Middle frontal gyrus (tissue), 1 donor: ENCODE results near the gene TBC1D22A.

Experiments used
- DNase-seq: peaks from one replicate; pipeline ENCODE4 v3.0.0-alpha.2; 2015; ENCODE audit warnings: low spot score; ENCODE audit errors: extremely low spot score

Gene TBC1D22A

DNA sequence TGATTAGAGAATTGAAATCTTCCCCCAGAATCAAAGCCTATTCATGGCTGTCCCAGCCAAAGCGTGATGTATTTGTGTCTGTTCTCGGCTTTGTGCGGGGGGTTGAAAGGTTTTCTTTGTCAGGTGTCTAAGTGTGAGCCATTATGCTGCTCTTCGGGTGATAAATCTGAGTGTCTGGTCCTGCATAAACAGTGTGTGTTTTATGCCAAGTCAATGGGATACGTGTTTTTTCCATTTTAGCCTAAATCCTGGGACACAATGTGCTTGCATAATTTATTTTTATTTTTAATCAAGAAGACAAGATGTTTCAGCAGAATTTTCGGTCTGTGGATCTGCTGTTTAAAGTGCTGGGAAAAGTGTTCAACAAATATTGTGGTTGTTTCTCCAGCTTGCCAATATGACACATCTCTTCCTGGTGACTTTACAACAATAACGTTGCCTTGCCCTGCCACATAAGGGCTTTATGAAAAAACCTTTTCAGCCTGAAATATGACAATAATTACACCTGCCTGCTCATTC lies 267.8 kb downstream of the TBC1D22A start:
- peak; percentile 7 for DNase-seq

- DNase-seq: no peak
Measured at GRCh38 chr22:47030881-47031627, 268.6 kb downstream of the TBC1D22A start.

- DNase-seq: no peak
Measured at GRCh38 chr22:47031628-47031915, 269.1 kb downstream of the TBC1D22A start.

- DNase-seq: no peak
Measured at GRCh38 chr22:47032091-47032943, 269.9 kb downstream of the TBC1D22A start.

DNA sequence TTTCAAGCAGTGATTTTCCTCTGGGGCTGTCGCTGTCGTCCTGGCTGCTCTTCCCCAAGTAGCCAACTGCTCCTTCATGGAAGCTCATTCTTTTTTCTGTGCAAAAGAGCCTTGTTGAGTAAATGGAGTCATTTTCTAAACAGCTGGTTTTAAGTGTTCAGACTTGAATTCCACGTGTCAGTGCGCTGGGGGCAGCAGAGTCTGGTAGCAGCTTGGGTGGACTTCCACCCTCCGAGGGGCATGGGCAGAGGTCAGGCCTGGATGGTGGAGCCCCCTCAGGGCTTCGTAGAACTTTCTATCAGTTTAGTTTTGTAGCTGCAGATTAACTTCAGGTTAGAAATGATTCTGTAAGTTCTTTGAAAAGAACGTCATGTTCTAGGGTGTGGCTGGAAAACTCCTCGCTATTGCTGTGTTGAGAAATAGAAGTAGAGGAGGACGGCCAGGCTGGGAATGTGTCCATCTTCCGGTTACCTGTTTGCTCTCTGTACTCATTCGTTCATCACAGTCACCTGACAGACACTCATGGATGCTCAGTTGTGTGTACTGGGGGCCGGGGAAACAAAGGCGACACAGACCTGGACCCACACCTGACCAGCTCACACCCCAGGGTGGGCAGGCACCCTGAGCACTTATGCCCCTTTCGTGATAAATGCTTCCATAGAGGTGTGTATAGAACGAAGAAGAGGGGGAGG lies 270.7 kb downstream of the TBC1D22A start:
- no peak for DNase-seq

GRCh38 chr22:47033648-47034000 lies 271.2 kb downstream of the TBC1D22A start:
- no peak for DNase-seq

DNA sequence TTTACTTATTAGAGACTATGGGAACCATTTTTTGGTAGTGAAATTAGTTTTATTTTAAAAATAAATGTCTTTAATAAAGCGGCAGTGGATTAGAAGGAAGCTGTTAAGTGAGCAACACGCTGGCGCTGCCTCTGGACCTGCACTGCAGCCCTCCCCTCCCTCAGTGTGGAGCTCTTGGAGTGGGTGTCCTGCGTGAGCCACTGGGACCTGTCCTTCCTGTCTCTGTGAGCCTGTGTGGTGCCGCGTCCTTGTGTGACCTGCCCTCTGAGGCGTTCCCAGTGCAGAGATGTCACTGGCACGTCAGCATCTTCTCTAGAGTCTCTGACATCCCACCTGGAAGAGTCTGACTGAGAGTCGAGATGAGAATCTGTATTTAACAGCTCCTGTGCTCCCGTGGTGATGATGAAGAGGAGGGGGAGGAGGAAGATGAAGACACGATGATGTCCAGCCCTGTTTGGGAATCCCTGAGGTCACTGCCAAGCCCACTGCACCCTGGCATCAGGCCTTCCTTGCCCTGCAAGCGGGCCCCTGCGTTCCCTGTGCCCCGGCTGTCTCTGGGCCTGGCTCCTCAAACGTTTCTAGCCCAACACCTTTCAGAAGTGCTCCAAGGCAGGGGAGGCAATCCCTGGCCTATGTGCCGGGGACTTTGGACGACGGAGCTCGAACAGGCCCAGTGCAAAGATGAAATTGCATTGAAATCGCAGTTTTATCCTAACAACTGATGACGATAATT lies 271.8 kb downstream of the TBC1D22A start:
- no peak for DNase-seq

GRCh38 chr22:47034905-47035419 lies 272.5 kb downstream of the TBC1D22A start:
- no peak for DNase-seq

- no peak for DNase-seq
Measured at GRCh38 chr22:47035425-47035881, 273.0 kb downstream of the TBC1D22A start.

DNA sequence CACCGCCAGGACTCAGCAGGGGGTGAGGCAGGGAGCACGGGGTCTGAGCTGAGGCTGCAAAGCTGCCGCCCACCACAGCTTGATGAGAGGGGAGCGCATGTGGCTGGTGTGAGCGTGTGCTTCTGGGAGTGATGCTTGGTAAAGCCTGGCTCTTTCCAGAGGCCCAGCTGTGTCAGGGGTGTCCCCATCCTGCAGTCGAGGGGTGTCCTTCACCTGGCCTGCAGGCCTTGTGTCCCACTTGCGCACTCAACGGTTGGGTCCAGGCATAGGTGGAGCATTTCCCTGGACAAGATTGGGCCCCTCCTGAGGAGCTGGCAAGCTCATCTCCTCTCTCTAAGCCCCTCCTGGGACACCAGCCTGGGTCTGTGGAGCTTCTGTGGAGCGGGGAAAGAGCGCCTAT lies 273.9 kb downstream of the TBC1D22A start:
- DNase-seq: no peak

- DNase-seq: no peak
Measured at GRCh38 chr22:47036936-47037485, 274.6 kb downstream of the TBC1D22A start.

DNA sequence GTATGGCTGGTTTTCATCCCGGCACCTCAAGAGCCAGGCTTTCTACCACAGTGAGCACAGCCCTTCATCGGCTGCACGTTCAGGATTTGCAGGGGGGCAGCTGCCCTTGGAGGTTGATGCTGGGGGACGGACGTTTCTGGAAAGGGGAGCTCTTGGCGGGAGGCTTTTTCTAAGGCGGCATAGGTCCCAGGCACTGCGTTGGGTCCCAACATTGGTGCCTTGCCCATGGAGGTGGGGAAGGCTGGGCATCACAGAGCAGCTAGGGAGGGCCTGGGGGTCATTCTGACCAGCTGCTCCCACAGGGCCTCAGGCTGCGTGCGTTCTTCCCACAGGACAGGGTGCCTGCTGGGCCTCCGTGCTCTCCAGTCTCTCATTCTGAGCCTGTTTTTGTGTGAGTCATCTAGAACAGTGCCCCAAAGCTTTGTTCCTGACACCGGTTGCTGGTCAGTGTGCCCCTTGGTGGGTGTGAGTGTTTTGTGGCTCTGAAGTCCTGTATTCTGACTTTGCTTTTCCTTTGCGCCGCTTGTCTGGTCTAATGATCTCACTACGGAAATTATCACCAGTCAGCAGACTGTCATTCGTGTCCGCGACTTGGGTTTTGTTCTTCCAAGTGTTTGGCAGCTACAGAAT lies 275.9 kb downstream of the TBC1D22A start:
- DNase-seq: no peak

GRCh38 chr22:47039356-47039755 lies 276.9 kb downstream of the TBC1D22A start:
- DNase-seq: no peak

DNA sequence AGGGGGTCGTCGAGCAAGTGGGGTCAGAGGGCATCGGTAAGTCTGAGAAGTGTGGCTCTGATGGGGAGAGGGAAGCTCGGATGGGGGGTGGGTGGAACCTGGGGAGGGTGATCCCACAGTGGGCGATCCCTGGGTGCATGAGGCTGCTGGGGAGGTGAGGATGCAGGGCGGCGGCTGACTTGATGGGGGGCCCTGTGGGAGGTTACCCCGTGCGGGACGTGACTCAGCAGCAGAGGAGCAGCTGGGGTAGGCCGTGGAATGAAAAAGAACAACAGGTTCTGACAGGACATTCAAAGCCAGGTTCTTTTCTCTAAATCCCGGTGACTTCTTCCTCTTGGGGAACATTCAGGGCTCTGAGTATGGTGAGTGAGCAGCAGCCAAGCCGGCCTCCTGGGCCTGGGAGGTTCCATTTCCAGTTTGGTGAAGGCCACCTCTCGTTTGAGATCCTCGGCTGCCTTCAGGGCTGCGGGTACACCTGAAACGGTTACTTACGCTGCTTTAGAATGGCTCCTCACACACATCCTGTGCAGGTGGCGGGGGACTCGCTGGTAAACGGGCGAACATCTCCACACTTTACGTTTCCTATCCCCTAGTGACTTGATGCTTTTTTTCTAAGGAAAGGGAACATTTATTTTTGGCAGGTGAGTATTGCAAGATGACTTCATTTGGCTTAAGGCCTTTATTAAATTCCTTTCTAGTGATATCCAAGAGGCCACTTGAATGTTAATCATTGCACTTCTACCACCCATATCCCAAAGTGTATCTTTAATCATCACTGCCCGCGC lies 278.2 kb downstream of the TBC1D22A start:
- DNase-seq: no peak

DNA sequence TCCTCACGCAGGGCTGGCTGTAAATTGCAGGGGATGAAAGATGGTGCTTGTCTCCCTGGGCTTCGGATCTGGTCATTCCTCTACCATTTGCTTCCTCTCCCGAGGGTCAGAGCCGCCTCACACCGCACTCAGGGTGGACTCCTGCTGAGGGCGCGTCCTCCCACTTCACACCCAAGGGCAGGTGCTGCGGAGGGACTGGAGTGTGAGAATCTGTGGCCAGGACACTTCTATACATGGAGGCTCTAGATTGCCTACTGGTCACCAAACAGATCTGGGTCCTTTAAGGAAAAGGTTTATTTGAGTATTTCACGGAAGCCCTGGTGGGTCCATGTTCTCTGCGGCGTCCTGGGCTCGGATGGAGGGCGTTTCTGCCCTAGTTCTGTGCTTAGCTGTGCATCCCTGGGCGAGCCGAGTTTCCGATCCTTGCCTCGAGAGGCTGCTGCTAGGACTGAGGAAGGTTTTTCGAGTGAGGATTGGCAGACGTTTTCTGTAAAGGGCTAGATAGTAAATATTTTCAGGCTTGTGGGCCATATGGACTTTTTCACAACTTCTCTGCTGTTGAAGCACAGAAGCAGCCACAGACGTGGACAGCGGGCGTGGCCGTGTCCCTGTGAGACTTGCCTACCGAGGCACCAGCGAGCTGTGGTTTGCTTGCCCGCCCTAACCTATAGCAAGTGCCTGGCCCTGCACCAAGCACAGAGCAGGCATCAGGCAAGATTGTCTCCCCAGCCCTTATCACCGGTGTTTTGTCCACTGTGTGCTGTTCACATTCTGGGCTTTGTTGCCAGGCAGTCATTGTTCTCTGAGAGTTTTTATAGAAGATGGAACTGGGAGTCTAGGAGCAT lies 279.0 kb downstream of the TBC1D22A start:
- no peak for DNase-seq

DNA sequence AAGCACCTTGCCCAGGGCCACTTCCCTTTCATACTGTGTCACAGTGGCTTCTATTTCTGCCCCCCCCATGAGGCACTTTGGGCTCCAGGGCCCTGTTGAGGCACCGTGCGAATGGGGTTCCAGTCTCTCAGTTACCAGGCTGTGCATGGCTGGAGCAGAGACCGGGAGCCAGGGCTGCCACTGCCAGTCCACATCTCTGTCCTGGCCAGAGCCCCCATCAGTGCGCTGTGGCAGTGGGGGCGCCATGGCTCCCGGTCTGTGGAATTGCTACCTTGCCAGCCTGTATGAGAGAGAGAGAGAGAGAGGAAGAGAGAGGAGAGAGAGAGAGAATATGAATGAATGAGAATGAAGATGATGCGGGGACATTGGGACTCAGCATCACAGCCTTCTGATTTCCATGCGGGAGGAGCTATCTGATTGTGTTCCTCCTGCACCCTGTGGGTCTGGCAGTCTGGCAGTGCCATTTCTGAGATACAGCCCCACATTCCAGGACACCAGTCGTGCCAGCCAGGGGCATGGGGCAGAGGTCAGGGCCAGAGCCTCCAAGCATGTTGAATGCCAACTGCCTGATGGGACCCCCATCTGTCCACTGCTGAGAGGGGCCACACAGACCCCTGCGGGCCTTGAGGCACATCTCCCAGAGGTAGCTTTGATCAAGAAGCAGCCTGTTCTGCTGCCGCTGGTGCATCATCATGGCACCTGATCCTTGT lies 279.8 kb downstream of the TBC1D22A start:
- no peak for DNase-seq

GRCh38 chr22:47042861-47043496 lies 280.5 kb downstream of the TBC1D22A start:
- DNase-seq: no peak
